Effector CD8-positive, alpha-beta T cell (primary cell): ENCODE data around the gene CLSTN2.

Source experiments
- DNase-seq: peaks from one replicate; lab custom pipeline; 2025; lab: John Stamatoyannopoulos, UW

CLSTN2 gene

DNA sequence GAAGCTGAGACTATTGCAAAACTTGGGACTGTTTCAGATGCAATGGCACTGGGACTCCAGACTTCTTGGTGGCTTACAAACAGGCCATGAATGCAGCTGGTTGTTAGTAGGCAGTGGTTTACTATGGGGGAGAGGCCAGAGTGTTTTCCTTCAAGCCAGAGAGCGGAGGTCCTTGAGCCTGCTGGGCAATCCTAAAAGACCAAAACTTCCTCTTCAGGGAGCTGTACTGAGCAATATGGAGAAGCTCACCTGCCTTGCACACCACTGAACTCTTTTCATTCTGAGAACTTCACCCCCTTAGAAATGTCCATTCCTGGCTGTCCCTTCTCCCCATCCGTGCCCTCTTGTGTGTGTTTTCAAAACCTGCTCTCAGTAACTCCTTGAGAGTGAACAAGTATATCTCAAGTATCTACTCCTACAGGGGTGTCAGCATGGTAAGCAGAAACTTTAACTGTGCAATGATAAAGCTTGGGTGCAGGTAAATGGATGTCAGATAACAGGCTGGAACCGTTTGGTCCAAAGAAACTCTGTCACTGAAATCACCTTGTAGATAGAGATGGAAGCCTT lies 213.9 kb downstream of the CLSTN2 start:
- no peak for DNase-seq

- DNase-seq = no peak
These were observed 216.3 kb downstream of the CLSTN2 start for GRCh38 chr3:140151321-140151720.

DNA sequence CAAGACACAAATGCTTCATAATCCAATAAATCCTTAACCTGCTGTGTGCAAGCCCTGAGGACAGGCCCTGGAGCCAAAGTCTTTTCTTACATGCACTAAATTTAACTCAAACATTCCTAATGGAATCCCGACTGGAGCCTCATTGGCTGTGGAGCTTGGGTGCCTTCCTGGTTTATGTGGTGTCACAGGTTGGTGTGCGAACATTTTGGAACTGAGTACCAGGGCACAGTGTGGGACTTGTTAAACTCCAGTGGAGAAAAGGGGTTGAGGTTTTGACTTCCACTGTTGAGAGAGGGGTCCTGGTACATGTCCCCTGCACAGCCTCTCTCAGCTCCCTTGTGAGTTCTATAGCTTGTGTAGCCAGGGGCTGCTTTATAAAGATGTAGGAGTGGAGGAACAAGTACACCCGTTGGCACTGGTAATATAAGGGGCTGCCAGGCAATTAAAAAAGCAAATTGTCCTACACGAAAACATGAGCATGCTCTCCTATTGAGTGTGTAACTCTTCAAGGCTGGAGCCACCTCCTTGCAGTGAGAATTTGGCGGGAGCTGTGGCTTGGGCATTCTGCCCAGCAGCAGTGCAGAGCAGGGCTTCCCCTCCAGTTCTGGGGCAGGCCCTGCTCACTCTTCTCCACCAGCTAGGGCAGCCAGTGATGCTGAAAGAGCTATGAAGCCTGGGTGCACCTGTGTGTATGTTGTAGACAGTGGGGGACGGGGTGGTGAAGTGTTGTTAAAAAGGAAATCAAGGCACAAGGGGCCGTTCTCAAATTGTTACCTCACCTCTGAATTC lies 218.1 kb downstream of the CLSTN2 start:
- DNase-seq = no peak

- DNase-seq = no peak
These were observed 218.8 kb downstream of the CLSTN2 start for GRCh38 chr3:140153736-140154135.

GRCh38 chr3:140157161-140157560 lies 222.2 kb downstream of the CLSTN2 start:
- DNase-seq = no peak

- no peak for DNase-seq
These were observed 224.7 kb downstream of the CLSTN2 start for GRCh38 chr3:140159646-140160045.

DNA sequence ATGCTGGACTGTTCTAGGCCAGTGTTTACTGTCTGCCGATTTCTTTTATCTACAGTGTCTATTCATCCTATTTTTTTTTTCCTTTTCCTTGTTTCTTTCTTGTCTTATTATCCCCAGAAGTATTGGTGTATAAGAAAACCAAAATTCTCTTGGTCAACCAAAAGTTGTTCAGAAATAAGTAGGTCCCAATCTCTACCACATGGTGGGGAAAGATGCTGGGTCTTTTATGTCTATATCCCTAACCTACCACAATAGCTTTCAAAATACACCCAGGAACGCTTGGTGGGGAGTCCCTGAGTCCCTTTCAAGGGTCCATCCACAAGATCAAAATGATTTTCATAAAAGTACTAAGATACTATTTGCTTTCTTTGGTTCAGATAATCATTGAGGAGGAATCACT lies 225.6 kb downstream of the CLSTN2 start:
- no peak for DNase-seq

- DNase-seq = no peak
These were observed 227.6 kb downstream of the CLSTN2 start for GRCh38 chr3:140162551-140162950.

- no peak for DNase-seq
These were observed 228.3 kb downstream of the CLSTN2 start for GRCh38 chr3:140163159-140163763.

DNA sequence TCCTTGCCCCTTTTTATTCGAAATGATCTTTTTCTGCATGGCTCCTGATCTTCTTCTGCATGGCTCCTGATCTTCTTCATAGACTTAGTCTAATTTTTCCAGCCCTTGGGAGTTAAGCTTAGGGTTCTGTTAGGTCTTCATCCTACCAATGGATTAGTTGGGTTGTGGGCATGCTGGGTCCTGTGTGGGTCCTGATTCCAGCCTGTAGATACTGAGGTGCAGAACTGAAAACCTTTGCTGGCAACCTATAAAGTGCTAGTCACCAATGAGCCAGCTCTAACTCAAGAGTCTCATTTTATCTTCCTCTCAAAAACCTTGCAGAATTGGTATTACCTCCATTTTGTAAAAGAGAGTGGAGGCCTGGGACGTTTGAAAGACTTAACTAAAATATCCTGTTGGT lies 229.2 kb downstream of the CLSTN2 start:
- no peak for DNase-seq

DNA sequence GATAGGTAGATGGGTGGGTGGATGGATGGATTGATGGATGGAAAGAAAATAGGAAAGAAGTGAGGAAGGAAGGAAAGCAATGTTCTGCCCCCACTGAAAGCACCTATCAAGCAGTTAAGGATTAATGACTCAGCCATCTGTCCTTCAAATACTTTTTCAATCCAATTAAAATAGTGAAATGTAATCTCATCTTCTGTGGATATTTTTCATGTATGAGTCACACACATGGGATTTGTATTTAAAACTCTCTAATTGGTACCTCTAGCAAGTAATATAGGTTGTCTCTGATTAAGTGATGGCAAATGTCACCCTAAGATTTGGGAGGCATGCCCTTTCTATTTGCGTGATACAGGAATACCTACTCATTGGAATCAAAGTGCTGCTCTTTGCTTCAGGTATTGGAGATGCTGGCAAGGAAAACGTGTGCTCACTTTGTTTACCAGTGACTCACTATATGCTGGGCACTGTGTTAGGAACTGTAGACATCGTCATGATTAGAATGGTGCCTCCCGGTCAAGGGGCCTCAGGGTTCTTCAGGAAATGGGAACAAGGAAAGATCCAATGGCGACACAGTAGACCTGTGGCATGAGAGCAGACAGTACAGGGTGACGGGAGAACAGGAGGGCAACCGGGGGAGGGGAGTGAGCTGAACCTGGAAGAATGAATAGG lies 230.1 kb downstream of the CLSTN2 start:
- no peak for DNase-seq

DNA sequence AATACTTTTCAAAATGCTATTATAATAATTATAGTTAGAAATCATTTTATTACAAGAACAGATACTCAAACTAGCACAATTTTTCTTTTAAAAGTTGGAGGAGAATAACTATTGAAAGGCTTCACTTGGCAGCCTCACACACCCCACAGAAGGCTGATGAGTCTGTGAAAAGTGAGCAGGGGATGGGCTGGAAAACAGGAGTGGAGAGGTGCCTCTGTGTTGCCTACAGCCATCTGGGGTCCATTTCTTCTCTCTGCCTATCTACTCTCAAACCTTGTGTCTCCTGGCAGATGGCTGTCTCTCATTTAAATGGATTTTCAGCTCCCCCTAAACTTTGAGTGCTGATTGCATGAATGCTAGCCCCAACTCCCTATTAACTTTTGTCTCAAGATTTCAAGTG lies 230.8 kb downstream of the CLSTN2 start:
- DNase-seq = no peak

DNA sequence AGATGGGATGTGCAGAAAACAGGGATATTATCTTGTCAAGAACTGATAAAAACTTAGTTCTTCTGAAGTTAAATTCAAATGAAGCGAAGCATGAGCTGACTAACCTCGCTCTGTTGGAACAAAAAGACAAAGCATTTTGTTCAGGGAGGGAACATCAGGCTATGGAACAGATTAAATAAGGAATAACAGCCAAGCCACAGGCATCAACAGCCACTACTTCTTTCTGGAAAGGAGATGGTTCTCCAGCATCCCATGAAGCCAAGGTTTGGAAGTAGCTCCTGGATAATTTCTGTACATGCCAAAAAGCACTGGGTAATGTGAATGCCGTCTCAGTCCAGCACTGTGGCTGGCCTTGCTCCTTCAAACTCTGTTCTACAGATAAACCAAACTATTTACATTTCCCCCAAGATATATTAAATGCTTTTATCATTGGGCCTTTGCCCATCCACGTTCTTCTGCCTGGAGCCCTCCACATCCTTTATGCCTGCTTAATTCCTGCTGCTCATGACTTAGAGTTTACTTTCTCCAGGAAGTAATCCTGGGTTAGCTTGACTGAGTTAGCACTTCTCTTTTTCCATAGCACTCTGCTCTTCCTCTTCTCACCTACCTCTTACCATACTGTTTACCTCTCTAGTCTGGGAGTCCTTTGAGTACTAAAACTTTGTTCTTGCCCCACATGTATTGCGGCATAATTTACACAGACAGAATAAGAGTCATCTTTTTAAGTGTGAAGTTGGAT lies 232.0 kb downstream of the CLSTN2 start:
- DNase-seq = no peak

GRCh38 chr3:140167600-140168281 lies 232.8 kb downstream of the CLSTN2 start:
- DNase-seq = no peak

GRCh38 chr3:140170612-140171011 lies 235.6 kb downstream of the CLSTN2 start:
- no peak for DNase-seq

DNA sequence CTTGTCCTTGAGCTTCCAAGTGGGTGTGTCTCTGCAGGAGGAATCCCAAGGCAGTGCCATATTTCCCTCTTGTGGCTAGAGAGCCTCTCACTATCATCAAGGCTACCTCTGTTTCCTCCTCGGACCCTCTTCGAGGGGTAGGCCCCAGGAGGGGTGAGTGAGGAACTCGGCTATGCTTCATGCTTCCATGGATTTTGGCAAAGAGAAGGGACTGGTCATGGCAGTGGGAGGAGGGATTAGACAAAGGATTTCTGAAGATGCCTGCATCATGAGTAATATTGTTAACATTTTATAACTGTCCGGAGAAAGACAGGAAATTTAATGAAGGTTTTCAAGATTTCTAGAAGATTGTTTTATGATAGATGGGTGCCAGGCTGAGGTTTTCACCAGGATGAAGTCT lies 241.5 kb downstream of the CLSTN2 start:
- DNase-seq = no peak

GRCh38 chr3:140177943-140178342 lies 243.0 kb downstream of the CLSTN2 start:
- DNase-seq = no peak

DNA sequence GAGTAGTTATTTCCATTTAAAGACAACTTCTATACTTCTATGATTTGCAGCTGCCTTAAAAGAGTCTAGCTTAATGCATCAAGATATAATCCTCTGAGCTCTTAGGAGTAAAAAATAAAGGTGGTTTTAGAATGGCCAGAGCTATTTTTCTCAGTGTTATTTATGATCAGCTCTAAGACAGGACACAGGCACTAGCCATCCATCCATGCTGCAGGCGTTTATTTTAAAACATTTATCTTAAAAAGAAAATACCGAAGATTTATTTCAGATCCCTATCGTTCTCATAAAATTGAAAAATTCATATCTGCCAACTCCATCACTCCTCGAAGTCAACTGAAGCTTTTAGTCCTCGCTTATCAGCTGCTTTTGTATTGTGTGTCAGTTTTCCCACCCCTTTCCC lies 243.5 kb downstream of the CLSTN2 start:
- DNase-seq = no peak

GRCh38 chr3:140180603-140181002 lies 245.6 kb downstream of the CLSTN2 start:
- DNase-seq = no peak

DNA sequence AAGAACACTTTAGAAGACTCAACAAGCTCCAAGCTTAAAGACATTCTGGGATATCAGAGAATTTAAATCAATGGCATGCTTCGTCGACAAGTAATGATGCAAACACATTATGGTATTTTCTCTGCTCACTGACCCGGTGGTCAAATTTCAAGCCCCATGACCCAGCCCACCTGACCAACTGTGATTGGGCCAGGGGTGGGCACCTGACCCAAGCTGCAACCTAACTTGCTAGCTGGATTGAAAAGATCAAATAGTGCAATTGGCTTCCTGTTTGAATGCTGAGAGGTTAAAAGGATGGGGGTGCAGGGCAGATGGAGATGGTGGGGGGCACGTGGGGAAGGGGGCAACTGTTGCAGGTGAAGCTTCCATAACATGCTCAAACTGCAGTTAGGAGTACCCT lies 250.4 kb downstream of the CLSTN2 start:
- DNase-seq = no peak

DNA sequence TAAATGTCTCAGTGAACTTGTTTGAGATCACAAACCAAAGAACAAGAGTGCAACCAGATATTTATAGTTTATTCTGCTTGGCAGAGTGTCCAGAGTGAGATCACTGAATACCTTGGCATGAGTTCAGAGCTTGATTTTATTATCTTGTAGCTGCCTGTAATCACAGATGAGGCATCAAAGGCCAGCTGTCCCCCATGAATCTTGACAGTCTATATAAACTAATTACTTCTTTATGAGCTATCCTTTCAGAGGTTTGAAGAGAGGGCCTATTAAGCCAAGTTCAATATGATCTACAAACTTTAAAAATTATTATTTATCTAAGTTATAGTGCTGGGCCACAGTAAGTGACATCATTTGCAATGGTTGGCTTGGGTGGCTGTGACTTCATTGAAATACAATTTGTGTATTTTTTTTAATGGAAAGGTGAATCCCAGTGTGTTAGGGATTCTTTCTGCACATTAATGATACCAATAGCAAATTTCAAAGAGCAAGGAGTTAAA lies 251.5 kb downstream of the CLSTN2 start:
- no peak for DNase-seq
